GM21447 (cell line): ENCODE results near the gene OOSP3.
"Not testable (repeated sequence)": the region's sequence is repeated elsewhere in the genome, so short reads cannot be mapped to it uniquely, and the experiment has no call there.

ENCODE experiments used
- ATAC-seq: cut with Tn5 transposase; IDR thresholded peaks from one replicate; pipeline ENCODE4 v1.9.1; 2021; ENCODE audit not compliant: unreplicated experiment

Gene OOSP3

DNA sequence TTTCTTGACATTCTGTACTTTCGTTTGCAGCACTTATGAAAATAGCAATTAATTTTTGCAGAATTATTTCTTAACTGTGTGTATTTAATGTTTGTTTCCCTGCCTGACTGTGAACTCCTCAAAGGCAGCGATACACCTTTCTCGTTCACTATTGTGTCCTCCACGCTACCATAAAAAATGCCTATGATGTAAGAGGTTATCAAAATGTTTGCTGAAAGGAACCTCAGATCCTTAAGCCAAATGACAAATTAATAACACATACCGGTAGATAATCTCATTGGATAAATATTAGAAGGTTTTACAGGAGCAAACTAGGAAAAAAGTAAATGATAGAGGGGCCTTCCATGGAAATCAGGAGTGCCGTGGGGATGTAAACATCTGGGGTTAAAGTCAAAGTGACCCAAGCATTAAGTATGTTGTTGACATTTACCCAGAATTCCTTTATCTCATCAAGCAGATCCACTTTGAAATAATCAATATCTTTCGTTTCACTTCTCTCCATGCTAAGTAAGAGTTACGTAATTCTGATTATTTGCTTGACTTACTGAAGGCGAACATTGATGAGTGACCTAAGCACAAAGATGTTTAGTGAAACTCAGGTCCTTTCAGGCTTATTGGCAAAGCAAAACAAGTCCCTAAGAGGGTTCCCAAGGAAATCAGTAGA lies 2.6 kb upstream of the OOSP3 start:
- no peak for ATAC-seq

DNA sequence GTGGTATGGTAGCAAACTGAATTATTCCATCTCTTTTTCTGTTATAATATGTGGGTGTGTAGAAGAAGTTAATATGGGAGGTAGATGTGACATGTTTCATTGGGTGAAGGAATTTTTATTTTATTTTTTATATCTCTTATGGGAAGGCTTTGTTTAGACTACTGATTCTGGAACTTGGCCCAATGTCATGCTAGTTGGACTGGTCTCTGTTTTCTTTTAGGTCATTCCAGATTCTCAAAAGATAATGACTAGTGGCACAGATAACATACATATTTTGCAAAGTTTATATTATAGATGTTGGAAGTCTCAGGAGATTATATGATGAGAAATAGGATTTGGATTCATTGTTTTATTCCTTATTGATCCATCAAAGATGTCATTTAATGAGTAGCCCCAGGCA lies 1.3 kb upstream of the OOSP3 start:
- ATAC-seq = no peak

DNA sequence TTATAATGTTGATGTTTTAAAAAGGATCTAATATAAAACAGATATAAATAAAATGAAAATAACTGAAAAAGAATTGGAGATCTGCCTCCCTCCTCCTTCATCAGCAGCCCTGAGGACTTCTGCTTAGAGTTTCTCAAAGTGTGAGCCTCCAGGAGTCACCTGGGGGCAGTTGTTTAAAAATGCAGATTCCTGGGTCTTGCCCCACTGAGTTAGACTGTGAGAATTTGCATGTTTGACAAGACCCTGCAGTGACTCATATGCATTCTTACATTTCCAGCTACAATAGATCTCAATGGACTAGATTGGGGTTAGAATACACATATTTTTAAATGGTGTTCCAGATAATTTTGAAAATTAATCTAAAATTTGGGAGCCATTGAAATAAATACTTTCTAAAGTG lies 798 bp upstream of the OOSP3 start:
- ATAC-seq = no peak

DNA sequence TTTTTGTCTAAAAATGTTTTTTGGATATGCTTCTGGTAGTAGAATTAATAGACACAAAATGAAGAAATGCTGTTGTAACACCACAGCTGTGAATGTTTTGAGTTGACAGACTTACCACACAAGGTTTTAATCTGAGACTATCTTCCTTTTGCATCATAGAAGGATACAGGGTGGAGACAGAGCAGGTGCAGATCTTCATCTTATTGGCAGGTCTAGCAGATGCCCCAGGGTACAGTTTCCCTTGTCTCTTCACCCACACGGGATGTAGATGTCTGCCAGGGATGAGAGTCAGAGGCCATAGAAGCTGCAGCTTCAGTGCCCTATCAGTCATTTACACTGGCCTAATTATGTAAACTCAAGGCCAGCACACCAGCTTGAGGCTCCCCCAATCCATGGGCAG lies 985 bp downstream of the OOSP3 start:
- no peak for ATAC-seq

DNA sequence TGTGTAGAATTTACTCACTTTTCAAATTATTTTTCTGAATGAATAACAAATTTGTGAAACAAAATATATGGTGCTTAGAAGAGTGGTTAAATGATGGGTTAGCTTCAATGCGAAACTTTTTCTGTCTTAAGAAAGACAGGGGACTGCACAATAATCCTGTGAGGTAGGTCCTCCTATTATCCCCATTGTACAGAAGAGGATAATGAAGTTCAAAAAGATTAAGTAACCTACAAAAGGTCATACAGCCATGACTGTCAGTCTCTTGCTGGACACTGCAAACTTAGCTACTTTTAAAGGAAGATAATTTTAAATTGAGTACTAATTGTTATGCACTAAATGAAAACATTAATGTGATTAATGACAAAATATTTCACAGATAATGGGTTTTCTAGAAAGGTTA lies 5.0 kb downstream of the OOSP3 start:
- ATAC-seq = no peak

DNA sequence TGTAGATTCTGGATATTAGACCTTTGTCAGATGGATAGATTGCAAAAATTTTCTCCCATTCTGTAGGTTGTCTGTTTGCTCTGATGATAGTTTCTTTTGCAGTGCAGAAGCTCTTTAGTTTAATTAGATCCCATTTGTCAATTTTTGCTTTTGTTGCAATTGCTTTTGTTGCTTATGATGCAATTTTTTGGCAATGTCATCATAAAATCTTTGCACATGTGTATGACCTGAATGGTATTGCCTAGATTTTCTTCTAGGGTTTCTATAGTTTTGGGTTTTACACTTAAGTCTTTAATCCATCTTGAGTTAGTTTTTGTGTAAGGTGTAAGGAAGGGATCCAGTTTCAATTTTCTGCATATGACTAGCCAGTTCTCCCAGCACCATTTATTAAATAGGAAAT lies 8.6 kb downstream of the OOSP3 start:
- not testable (repeated sequence) for ATAC-seq

DNA sequence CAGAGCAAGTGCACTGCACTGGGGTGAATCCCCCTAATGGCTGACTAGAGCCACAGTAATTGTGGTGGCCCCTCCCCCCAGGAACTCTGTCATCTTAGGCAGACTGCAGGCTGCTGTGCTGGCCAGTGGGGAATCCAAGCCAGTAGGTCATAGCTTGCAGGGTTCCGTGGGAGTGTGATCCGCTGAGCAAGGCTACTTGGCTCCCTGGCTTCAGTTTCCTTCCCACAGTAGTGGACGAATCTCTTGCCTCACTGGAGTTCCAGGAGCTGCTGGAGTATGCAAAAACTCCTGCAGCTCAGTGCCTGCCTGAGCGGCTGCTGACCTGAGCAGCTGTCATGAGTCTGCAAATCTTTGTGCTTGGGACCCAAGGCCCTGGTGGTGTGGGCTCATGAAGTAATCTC lies 13.2 kb downstream of the OOSP3 start:
- ATAC-seq = no peak

DNA sequence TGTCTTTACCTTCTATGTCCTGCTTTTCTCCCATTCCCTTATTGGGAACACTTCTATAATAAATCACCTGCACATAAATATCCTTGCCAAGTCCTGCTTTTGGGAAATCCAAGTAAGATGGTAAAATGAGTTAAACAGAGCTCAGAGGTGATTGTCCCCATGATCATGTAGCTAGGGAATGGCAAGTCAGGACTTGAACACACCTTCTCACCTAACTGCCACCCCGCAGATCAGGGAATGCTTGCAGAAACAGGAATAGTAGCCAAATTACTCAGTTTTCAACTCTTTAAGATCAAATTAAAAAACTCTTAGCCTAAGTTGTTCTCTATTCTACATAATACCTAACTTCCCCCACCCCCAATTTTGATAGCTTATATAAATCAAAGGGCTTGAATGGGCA lies 16.0 kb downstream of the OOSP3 start:
- no peak for ATAC-seq

DNA sequence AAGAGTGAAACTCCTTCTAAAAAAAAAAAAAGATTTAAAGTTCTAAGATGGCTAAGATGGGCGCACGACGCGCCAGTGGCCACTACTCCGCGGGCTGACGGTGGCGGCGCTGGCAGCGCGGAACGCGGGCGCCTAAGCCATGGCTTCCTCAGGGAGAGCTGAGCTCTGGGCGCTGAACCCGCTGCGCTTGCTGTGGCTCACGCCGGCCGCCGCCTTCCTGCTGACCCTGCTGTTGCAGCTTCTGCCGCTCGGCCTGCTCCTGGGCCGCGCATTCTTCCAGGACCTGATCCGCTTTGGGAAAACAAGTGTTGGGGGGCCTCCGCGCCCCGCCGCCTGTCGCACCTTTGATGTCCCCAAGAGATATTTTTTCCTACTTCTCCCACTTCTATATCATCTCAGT lies 19.5 kb downstream of the OOSP3 start:
- no peak for ATAC-seq

DNA sequence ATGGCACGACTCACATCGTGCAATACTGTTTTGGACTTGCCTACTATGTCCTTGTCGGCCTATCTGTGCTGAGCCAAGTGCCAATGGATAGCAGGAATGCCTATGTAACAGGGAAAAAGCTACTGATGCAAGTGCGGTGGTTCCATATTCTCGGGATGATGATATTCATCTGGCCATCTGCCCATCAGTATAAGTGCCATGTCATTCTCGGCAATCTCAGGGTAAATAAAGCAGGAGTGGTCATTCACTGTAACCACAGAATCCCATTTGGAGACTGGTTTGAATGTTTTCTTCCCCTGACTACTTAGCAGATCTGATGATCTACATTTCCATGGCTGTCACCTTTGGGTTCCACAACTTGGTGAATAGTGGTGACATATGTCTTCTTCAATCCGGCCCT lies 20.1 kb downstream of the OOSP3 start:
- no peak for ATAC-seq

DNA sequence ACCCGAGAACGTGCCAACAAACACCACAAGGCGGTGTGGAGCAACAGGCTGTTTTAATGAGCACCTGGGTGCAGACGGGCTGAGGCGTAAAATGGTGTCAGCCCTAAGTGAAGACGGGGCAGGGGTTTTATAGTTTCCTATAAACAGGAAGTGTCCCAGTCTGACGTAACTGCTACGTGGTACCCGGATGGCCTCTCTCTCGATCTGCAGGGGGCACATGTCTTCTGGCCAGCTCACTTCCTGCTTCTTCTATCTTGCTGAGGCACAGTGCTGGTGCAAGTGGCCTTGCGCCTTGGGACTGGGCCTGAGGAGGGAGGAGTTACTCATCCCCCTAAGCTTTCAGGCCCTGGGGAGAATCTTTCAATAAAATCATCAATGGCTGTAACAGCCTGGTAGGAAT lies 20.9 kb downstream of the OOSP3 start:
- ATAC-seq = no peak

DNA sequence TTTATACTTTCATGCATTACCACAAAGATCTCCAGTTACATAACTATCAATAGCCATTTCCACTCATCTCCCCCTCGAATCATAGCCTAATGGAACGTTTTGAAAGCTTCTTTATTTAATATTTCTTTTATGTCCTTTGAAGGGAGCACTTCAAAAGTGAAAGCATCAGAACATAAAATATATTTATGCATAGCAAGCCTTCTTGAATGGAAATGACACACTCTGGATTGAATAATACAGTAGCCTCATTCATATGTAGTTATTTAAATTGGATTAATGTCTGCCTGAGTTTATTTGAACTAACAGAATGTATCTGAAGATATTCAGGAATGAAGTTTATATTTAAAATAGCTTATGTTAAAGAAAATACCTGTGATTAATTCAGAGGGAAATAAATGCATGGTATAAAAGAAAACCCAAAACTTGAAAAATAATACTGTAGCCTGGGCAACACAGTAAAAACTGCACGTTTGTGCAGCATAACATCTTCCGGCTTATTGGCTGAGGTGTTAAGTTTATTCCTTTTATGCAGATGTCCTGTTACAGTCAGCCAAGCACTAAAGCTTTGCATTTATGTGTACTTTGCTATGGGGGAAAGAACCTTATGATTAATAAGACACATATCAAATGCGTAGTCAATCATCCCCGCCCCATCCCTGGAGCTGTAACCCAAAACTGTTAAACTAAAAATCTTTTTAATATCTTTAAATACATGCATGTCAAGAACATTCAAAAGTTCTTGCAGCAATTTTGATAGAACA lies 22.0 kb downstream of the OOSP3 start:
- no peak for ATAC-seq

DNA sequence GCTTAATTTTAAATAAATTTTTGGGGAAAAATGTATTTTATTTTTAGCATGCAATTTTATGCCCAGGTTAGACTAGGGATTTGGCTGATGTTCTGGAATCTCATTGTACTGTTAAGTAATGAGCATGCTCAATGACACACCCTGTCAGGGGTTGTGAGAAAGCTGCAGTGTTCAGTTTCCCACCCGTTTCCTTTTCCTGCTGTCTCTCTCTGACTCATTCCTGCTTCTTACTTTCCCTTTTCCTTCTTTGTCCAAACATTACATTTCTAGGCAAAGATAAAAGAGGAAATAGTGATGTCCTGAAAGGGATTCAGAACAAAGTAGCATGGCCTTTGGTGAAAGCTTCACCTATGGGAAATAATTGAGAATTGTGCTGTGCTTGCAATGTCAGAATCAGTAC lies 22.7 kb downstream of the OOSP3 start:
- ATAC-seq = no peak

DNA sequence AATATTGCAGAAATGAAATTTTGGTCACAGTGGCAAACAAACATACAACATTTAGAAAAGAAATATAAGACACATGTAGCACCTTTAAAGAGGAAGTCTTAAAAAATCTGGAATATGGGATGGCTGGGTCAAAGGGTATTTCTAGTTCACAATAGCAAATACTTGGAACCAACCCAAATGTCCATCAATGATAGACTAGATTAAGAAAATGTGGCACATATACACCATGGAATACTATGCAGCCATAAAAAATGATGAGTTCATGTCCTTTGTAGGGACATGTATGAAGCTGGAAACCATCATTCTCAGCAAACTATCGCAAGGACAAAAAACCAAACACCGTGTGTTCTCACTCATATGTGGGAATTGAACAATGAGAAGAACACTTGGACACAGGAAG lies 25.0 kb downstream of the OOSP3 start:
- ATAC-seq = not testable (repeated sequence)

DNA sequence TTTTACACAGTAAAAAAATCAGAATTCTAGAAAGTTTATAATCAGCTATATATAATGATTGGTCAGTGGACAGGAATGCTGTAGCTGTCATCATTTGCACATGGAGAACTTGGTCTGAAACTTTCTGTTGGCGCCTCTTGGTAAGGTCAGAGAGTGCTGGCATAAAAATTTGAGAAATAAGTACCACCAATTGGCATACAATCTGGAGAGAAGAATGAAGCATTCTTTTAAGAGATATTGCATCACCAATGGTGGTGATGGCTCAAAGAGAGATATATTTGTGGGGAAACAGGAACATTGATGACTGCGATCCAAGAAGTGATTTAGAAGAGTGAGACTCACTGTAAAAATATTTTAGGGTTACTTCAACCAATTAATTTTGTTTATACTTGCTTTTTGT lies 39.9 kb downstream of the OOSP3 start:
- ATAC-seq = no peak

DNA sequence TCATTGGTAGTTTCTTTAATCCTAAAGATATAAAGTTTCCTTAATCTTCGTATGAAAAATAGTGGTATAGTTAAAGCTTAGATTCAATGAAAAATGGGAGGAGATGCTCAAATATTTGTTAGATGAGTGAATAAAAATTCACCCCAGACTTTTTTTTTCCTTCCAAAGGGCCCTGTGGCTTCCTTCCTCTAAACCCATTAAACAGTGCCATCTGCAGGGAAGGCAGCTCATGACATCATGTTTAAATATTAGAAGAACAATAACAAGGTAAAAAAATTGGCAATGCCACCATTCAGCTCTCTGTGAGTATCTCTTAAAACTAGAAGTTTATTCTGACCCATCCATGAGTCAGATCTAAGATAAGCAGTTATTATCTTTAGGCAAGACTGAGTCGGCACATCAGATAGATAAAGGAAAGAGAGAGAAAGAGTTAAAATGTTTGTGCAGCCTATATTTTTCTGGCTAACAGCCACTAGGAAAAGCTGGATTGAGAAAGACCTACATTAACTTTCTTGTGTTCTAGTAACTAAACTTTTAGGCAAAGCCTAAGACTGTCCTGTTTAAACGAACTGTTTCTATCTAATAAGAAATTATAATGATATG lies 40.5 kb downstream of the OOSP3 start:
- no peak for ATAC-seq

DNA sequence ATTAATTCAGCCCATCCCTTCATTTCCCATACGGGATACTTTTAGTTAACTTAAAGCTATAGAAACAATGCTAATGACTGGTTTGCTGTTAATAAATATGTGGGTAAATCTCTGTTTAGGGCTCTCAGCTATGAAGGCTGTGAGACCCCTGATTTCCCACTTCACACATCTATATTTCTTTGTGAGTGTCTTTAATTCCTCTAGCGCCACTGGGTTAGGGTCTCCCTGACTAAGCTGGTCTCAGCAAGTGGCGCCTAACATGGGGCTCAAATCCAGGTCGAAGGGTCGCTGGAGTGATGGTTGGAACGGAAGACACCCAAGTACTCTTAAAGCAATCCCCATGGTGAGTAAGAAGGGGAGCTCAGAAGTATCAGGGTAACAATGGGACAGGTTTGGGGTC lies 45.2 kb downstream of the OOSP3 start:
- no peak for ATAC-seq

DNA sequence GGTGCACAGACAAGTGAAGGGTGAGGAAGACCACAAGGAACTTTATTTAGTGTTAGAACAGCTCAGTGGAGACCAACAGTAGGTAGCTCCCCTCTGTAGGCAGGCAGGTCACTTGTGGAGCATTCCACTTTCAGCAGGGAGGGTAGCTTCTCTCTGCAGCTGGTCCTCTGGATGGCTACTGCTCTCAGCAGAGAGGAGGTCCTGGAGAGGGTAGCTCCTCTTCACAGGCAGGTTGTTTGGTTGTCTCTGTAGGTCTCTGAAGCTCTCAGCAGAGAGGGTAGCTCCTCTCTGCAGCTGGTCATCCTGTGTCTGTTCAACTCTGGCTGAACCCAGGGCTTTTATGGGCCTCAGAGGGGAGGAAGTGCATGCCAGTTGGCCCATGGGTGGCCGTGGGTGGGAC lies 53.1 kb downstream of the OOSP3 start:
- no peak for ATAC-seq

DNA sequence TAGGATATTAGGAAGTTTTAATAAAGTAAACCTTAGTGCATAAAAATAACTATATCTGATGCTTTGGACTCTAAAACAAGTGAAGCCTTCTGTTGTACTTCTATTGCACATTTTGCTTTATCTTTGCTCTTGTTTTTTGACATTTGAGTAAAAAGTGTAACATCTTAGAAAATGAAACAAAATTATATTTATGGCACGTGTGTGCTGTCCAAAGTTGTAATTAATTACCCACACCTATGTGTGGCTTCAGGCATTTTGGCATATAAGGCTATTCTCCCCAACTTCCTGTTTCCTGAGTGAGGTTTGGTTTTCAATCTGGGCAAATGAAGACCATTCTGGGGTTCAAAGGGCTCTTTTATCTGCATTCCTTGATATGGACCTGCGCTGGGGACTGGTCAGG lies 59.5 kb downstream of the OOSP3 start, which contains the start of gene OOSP1:
Gene OOSP1, plus strand, starts transcription at position 301 of the 400 bp plus-strand sequence. Its CDS starts 23 bp downstream, at position 324.
- ATAC-seq = no peak

DNA sequence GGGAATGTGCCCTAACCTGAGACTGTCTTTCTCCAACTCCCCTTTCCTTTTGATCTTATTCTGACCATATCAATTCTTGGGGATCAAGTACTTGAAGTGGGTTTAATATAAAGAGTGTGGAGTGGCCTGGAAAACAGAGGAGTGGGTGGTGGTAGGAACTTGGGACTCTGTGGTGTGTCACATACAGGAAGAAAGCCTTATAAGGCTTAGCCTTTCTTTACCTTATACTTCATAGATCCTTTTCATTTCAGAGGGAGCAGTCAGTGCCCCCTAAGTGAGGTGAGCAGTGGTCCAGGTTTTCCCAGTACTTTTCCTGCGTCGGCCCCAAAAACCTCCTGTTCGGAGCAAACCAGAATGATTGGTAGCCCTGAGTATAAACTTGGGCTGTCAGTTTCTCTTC lies 60.1 kb downstream of the OOSP3 start:
- ATAC-seq = no peak

DNA sequence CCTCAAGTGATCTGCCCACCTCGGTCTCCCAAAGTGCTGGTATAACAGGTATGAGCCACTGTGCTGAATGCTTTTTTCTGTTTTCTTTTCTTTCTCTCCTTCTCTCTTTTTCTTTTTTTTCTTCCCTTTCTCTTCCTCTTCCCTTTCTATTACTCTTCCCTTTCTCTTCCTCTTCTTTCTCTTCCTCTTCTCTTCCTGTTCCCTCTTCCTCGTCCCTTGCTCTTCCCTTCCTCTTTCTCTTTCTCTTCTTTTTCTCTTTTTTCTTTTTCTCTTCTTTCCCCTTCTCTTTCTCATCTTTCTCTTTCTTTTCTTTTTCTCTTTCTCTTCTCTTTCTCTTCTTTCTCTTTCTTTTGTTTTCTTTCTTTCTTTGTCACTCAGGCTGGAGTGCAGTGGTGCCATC lies 60.9 kb downstream of the OOSP3 start:
- ATAC-seq = no peak

DNA sequence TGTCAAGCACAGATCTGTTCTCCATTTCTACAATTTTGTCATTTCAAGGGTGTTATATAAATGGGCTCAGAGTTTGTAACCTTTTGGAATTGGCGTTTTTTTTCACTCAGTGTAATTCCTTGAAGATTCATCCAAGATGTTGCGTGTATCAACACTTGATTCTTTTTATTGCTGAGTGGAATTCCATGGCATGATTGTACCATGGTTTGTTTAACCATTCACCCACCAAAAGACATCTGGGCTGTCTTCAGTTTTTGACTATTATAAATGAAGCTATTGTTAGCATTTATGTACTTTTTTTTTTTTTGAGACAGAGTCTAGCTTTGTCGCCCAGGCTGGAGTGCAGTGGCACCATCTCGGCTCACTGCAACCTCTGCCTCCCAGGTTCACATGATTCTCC lies 62.5 kb downstream of the OOSP3 start:
- ATAC-seq = no peak
